VCaP (cell line): ENCODE results near the gene DNAL1.

Source experiments
- H3K27ac ChIP-seq: fragments of 450-650 bp; 2 replicates; pipeline ENCODE4 v1.5.1; 2017
- CTCF ChIP-seq: fragments of 450-650 bp; conservative IDR thresholded peaks from 2 replicates; pipeline ENCODE4 v1.5.1; 2017; ENCODE audit warnings: mild to moderate bottlenecking, moderate library complexity

DNAL1 gene

GRCh38 chr14:73644531-73645247 lies at the start of gene DNAL1:
TSS of gene DNAL1 (plus strand) at chr14:73644986. CDS start at chr14:73645040, 54 bp downstream.
- TF ChIP-seq CTCF: no peak
- peak within 1 kb of the TSS; percentile 80 for H3K27ac ChIP-seq

- no peak overlapping the region for H3K27ac ChIP-seq
- no peak for TF ChIP-seq CTCF
These were observed 45.3 kb upstream of the DNAL1 start for GRCh38 chr14:73599499-73599898.

- no peak for TF ChIP-seq CTCF
- H3K27ac ChIP-seq: no peak overlapping the region
These were observed 41.8 kb upstream of the DNAL1 start for GRCh38 chr14:73602994-73603393.

- no peak overlapping the region for H3K27ac ChIP-seq
- TF ChIP-seq CTCF: no peak
These were observed 38.5 kb upstream of the DNAL1 start for GRCh38 chr14:73606271-73606670.

GRCh38 chr14:73607241-73607640 lies 37.5 kb upstream of the DNAL1 start:
- no peak overlapping the region for H3K27ac ChIP-seq
- no peak for TF ChIP-seq CTCF

GRCh38 chr14:73610687-73611086 lies 34.1 kb upstream of the DNAL1 start:
- TF ChIP-seq CTCF: no peak
- H3K27ac ChIP-seq: no peak overlapping the region

- H3K27ac ChIP-seq: peak within 1 kb of the TSS; percentile 80
- TF ChIP-seq CTCF: no peak
These were observed 32.3 kb upstream of the DNAL1 start, which contains the start of gene ACOT6 for GRCh38 chr14:73612339-73613045. TSS of gene ACOT6 (plus strand) at chr14:73612517. CDS start at chr14:73612572, 55 bp downstream.
